ENCODE measurements around the gene ALDH1B1.

ALDH1B1 gene

DNA sequence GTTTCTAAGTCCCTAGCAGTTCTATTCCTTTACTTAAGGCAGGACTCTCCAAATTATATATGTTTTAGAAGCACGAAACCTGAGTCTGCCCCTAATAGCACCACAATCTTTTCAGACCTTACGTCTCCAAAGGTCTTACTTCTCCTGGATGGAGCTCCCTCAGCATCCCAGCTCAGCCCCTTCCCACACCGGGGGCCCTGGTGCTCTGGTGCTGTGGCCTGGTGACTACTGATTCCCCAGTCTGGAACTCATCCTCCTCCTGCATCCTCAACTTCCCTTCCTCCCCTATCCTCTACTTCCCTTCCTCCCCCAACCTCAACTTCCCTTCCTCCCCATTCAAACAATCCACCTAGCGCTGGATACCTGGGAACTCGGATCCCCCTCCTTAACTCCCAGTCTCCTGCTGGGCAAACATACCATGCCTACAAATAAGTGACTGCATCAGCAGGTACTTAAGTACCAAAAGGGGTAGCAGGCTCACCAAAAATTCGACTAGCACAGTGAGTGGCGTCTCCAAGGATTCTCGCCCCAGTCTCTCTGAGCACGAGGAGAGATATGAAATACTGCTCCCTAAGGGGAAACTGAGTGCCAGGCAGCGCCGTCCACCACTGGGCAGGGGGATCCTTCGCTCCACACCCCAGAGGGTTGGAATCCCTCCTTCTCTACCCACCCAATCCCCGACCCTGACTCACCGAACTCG, 30.9 kb downstream of the ALDH1B1 start:
- Histone ChIP-seq H3K27ac (ENCODE audit: low read length) (no peak overlapping the region), H3K9me3 (ENCODE audit: control insufficient read depth, low read depth, low read length) (no peaks in the 10 kb centered on the region), H3K36me3 (ENCODE audit: control insufficient read depth, low read depth, low read length) (no peaks in the 10 kb centered on the region), H3K27me3 (ENCODE audit: control insufficient read depth, insufficient read depth, low read length) (peaks cover 47% of the 10 kb centered on the region), H3K4me1 (ENCODE audit: control insufficient read depth, low read depth, low read length) (peaks cover 33% of the 10 kb centered on the region), H3K9ac (ENCODE audit: low read length) (no peak overlapping the region), H3K4me3 (ENCODE audit: low read length) (peak overlapping the region; percentile 63)

DNA sequence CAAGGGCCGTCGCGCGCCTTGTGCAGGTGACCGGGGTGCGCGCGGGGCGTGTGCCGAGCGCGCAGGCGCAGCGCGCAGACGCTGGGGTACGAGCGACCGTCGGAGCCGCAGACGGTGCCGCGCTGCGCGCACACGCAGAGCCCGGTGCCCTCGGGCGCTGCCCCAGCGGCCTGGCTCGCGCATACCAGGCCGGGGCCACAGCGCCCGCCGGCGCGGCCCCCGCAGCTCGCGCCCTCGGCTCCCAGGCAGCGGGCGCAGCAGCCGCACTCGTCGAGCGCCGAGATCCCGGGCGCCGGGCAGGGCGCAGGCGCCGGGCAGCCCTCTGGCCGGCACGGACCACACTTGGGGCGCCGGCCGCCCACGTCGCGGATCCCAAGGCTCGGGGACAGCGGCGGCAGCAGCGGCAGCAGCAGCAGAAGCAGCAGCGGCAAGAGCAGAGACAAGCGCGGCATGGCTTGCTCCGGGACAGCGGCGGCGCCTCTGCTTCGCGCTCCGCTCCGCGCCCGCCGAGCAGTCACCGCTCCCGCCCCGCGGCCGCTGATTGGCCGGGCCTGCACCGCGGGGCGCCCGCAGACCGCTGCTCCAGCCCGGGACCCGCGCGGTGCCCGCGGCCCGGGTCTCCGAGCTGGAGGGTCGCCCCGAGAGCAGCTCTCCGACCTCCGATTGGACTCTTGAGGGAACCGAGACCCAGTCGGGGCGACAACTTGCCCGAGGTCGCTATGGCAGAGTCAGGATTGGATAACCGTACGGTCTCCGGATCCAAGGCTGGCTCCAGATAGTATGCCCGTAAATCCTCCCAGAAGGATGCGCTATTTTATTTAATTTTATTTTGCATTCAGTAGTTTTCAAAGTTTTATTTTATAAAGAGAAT, 31.7 kb downstream of the ALDH1B1 start, which contains the start of gene IGFBPL1:
Gene IGFBPL1, minus strand, starts transcription at position 482 of the 871 bp plus-strand sequence. Its CDS starts 30 bp downstream, at position 452.
- peaks cover 25% of the 10 kb centered on the region for H3K4me1 ChIP-seq (ENCODE audit: control insufficient read depth, low read depth, low read length)
- H3K9ac ChIP-seq (ENCODE audit: low read length) = no peak within 1 kb of the TSS
- H3K9me3 ChIP-seq (ENCODE audit: control insufficient read depth, low read depth, low read length) = no peaks in the 10 kb centered on the region
- peaks cover 47% of the 10 kb centered on the region for H3K27me3 ChIP-seq (ENCODE audit: control insufficient read depth, insufficient read depth, low read length)
- no peaks in the 10 kb centered on the region for H3K36me3 ChIP-seq (ENCODE audit: control insufficient read depth, low read depth, low read length)
- H3K27ac ChIP-seq (ENCODE audit: low read length) = no peak within 1 kb of the TSS
- H3K4me3 ChIP-seq (ENCODE audit: low read length) = peak within 1 kb of the TSS; percentile 63

- Histone ChIP-seq H3K27me3 (ENCODE audit: control insufficient read depth, insufficient read depth, low read length) (peaks cover 47% of the 10 kb centered on the region), H3K4me3 (ENCODE audit: low read length) (no peak overlapping the region), H3K4me1 (ENCODE audit: control insufficient read depth, low read depth, low read length) (peaks cover 21% of the 10 kb centered on the region), H3K27ac (ENCODE audit: low read length) (no peak overlapping the region), H3K9ac (ENCODE audit: low read length) (no peak overlapping the region), H3K9me3 (ENCODE audit: control insufficient read depth, low read depth, low read length) (no peaks in the 10 kb centered on the region), H3K36me3 (ENCODE audit: control insufficient read depth, low read depth, low read length) (no peaks in the 10 kb centered on the region)
Measured at GRCh38 chr9:38424918-38425317, 32.4 kb downstream of the ALDH1B1 start.

GRCh38 chr9:38428062-38428461, 35.6 kb downstream of the ALDH1B1 start:
- peaks cover 4% of the 10 kb centered on the region for H3K4me1 ChIP-seq (ENCODE audit: control insufficient read depth, low read depth, low read length)
- no peaks in the 10 kb centered on the region for H3K9me3 ChIP-seq (ENCODE audit: control insufficient read depth, low read depth, low read length)
- no peak overlapping the region for H3K9ac ChIP-seq (ENCODE audit: low read length)
- no peak overlapping the region for H3K27ac ChIP-seq (ENCODE audit: low read length)
- peaks cover 37% of the 10 kb centered on the region for H3K27me3 ChIP-seq (ENCODE audit: control insufficient read depth, insufficient read depth, low read length)
- no peak overlapping the region for H3K4me3 ChIP-seq (ENCODE audit: low read length)
- no peaks in the 10 kb centered on the region for H3K36me3 ChIP-seq (ENCODE audit: control insufficient read depth, low read depth, low read length)

- Histone ChIP-seq H3K9ac (ENCODE audit: low read length) (no peak overlapping the region), H3K27ac (ENCODE audit: low read length) (no peak overlapping the region), H3K27me3 (ENCODE audit: control insufficient read depth, insufficient read depth, low read length) (peaks cover 11% of the 10 kb centered on the region), H3K4me1 (ENCODE audit: control insufficient read depth, low read depth, low read length) (no peaks in the 10 kb centered on the region), H3K36me3 (ENCODE audit: control insufficient read depth, low read depth, low read length) (no peaks in the 10 kb centered on the region), H3K9me3 (ENCODE audit: control insufficient read depth, low read depth, low read length) (no peaks in the 10 kb centered on the region), H3K4me3 (ENCODE audit: low read length) (no peak overlapping the region)
Measured at GRCh38 chr9:38431116-38431515, 38.6 kb downstream of the ALDH1B1 start.

- Histone ChIP-seq H3K4me1 (ENCODE audit: control insufficient read depth, low read depth, low read length) (no peaks in the 10 kb centered on the region), H3K9me3 (ENCODE audit: control insufficient read depth, low read depth, low read length) (no peaks in the 10 kb centered on the region), H3K36me3 (ENCODE audit: control insufficient read depth, low read depth, low read length) (no peaks in the 10 kb centered on the region), H3K27ac (ENCODE audit: low read length) (no peak overlapping the region), H3K27me3 (ENCODE audit: control insufficient read depth, insufficient read depth, low read length) (no peaks in the 10 kb centered on the region), H3K9ac (ENCODE audit: low read length) (no peak overlapping the region), H3K4me3 (ENCODE audit: low read length) (no peak overlapping the region)
Measured at GRCh38 chr9:38432922-38433510, 40.5 kb downstream of the ALDH1B1 start.

- Histone ChIP-seq H3K27ac (ENCODE audit: low read length) (no peak overlapping the region), H3K4me3 (ENCODE audit: low read length) (no peak overlapping the region), H3K9me3 (ENCODE audit: control insufficient read depth, low read depth, low read length) (no peaks in the 10 kb centered on the region), H3K36me3 (ENCODE audit: control insufficient read depth, low read depth, low read length) (no peaks in the 10 kb centered on the region), H3K9ac (ENCODE audit: low read length) (no peak overlapping the region), H3K4me1 (ENCODE audit: control insufficient read depth, low read depth, low read length) (no peaks in the 10 kb centered on the region), H3K27me3 (ENCODE audit: control insufficient read depth, insufficient read depth, low read length) (no peaks in the 10 kb centered on the region)
Measured at GRCh38 chr9:38434365-38434764, 41.9 kb downstream of the ALDH1B1 start.

GRCh38 chr9:38434853-38435252, 42.4 kb downstream of the ALDH1B1 start:
- Histone ChIP-seq H3K27ac (ENCODE audit: low read length) (no peak overlapping the region), H3K36me3 (ENCODE audit: control insufficient read depth, low read depth, low read length) (no peaks in the 10 kb centered on the region), H3K9me3 (ENCODE audit: control insufficient read depth, low read depth, low read length) (no peaks in the 10 kb centered on the region), H3K4me3 (ENCODE audit: low read length) (no peak overlapping the region), H3K4me1 (ENCODE audit: control insufficient read depth, low read depth, low read length) (no peaks in the 10 kb centered on the region), H3K27me3 (ENCODE audit: control insufficient read depth, insufficient read depth, low read length) (no peaks in the 10 kb centered on the region), H3K9ac (ENCODE audit: low read length) (no peak overlapping the region)

GRCh38 chr9:38435521-38435920, 43.0 kb downstream of the ALDH1B1 start:
- Histone ChIP-seq H3K9me3 (ENCODE audit: control insufficient read depth, low read depth, low read length) (no peaks in the 10 kb centered on the region), H3K4me1 (ENCODE audit: control insufficient read depth, low read depth, low read length) (no peaks in the 10 kb centered on the region), H3K27me3 (ENCODE audit: control insufficient read depth, insufficient read depth, low read length) (no peaks in the 10 kb centered on the region)

DNA sequence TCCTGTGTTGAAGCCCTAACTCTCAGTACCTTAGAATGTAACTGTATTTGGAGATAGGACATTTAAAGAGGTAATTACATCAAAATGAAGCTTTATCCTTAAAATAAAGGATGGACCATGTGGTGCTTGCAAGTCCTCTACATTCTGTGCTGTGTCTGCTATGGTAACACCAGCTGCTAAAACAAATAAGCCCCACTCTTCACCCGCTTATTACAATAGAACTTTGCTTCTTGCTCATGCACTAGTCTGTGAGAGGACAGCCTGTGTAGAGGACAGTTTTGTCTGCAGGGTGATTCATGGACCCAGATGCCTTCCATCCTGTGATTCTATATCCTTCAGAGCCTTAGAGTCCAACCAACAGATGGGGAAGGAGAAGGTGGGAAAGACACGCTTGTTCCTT, 44.2 kb downstream of the ALDH1B1 start:
- no peaks in the 10 kb centered on the region for H3K4me1 ChIP-seq (ENCODE audit: control insufficient read depth, low read depth, low read length)
- no peaks in the 10 kb centered on the region for H3K36me3 ChIP-seq (ENCODE audit: control insufficient read depth, low read depth, low read length)
- no peak overlapping the region for H3K4me3 ChIP-seq (ENCODE audit: low read length)
- no peaks in the 10 kb centered on the region for H3K9me3 ChIP-seq (ENCODE audit: control insufficient read depth, low read depth, low read length)
- H3K27me3 ChIP-seq (ENCODE audit: control insufficient read depth, insufficient read depth, low read length) = no peaks in the 10 kb centered on the region
- no peak overlapping the region for H3K9ac ChIP-seq (ENCODE audit: low read length)
- H3K27ac ChIP-seq (ENCODE audit: low read length) = no peak overlapping the region

More at GRCh38 chr9:38435521-38435920, 43.0 kb downstream of the ALDH1B1 start:
- H3K9ac ChIP-seq (ENCODE audit: low read length) = no peak overlapping the region
- H3K4me3 ChIP-seq (ENCODE audit: low read length) = no peak overlapping the region
- H3K27ac ChIP-seq (ENCODE audit: low read length) = no peak overlapping the region
- no peaks in the 10 kb centered on the region for H3K36me3 ChIP-seq (ENCODE audit: control insufficient read depth, low read depth, low read length)

DNA sequence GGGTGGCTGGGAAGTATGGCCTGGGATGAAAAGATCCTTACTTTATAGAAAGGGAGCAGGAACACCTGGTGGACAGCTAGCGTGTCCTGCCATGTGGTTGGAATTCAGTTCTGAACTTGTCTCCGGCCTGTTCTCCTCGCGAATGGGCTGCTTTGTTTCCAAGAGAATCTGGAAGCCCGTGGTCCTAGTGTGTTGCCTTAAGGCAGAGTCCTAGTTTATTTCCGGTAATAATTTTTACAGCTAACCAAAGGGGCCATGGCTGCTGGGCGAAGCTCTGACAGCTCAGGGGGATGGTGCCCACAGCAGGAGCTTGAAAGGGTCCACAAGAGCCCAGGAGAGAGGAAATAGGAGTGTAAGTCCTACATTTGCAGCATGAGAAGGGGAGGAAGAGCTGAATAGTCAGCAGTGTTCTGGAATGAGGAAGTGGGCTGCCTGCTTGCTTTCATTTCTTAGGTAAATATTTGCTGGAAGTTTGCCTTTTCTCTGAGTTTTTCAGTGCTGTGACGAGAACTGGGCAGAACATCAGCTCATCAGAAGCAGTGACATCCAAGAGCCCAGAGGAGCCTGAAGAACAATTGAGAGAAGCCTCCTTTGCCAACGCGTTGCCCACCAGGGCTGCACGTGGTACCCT, 44.8 kb downstream of the ALDH1B1 start:
- Histone ChIP-seq H3K36me3 (ENCODE audit: control insufficient read depth, low read depth, low read length) (no peaks in the 10 kb centered on the region), H3K27ac (ENCODE audit: low read length) (no peak overlapping the region), H3K27me3 (ENCODE audit: control insufficient read depth, insufficient read depth, low read length) (no peaks in the 10 kb centered on the region), H3K4me3 (ENCODE audit: low read length) (no peak overlapping the region), H3K9me3 (ENCODE audit: control insufficient read depth, low read depth, low read length) (no peaks in the 10 kb centered on the region), H3K9ac (ENCODE audit: low read length) (no peak overlapping the region), H3K4me1 (ENCODE audit: control insufficient read depth, low read depth, low read length) (no peaks in the 10 kb centered on the region)

All from iPS-18a (cell line).